A549 (cell line): ENCODE data around the gene SRP9.
"Not testable (repeated sequence)": the region's sequence is repeated elsewhere in the genome, so short reads cannot be mapped to it uniquely, and the experiment has no call there.

Experiments
- CHD4 ChIP-seq: fragments of 200-600 bp; sonication (generic); IDR thresholded peaks from 2 replicates; pipeline ENCODE4 v1.6.1; 2016; ENCODE audit warnings: antibody characterized with exemption, mild to moderate bottlenecking, borderline replicate concordance
- CTCF ChIP-seq: fragments of >200 bp; sonication (Bioruptor Twin); formaldehyde crosslinking; IDR thresholded peaks from 3 replicates; pipeline ENCODE4 v1.5.1; 2016
- EHMT2 ChIP-seq: fragments of 200-600 bp; sonication (generic); IDR thresholded peaks from 2 replicates; pipeline ENCODE4 v1.6.1; 2016; ENCODE audit warnings: antibody characterized with exemption, low read depth, mild to moderate bottlenecking, moderate library complexity
- EP300 ChIP-seq, 2 experiments: fragments of >200 bp; sonication (Bioruptor Twin); formaldehyde crosslinking; IDR thresholded peaks; 2 replicates in 1 of 2; 3 replicates in 1 of 2; pipeline ENCODE4 v1.6.1; 2016 to 2017
- HOXA7 ChIP-seq: fragments of 250-450 bp; sonication (Bioruptor Pico); IDR thresholded peaks from 2 replicates; pipeline ENCODE4 v1.5.0; 2020; ENCODE audit warnings: mild to moderate bottlenecking, moderate library complexity
- MAFK ChIP-seq: fragments of 450-650 bp; IDR thresholded peaks from 2 replicates; pipeline ENCODE4 v1.6.1; 2014; ENCODE audit not compliant: partially characterized antibody
- MYC ChIP-seq: IDR thresholded peaks from 2 replicates; pipeline ENCODE4 v1.6.1; 2012; ENCODE audit warnings: mild to moderate bottlenecking, inconsistent platforms, low read length, improper control_type of control experiment, borderline replicate concordance
- POLR2A ChIP-seq: IDR thresholded peaks from 2 replicates; pipeline ENCODE4 v1.6.1; 2012; ENCODE audit warnings: mild to moderate bottlenecking, low read length
- RAD21 ChIP-seq, 2 experiments: fragments of >200 bp in 1 of 2; sonication (Bioruptor Twin) in 1 of 2; formaldehyde crosslinking in 1 of 2; IDR thresholded peaks in 1 of 2; conservative IDR thresholded peaks in 1 of 2; 2 replicates in 1 of 2; 3 replicates in 1 of 2; pipeline ENCODE4 v1.6.1; 2012 to 2018; ENCODE audit warnings: inconsistent platforms in 1 of 2
- RARB ChIP-seq: fragments of 250-450 bp; sonication (Bioruptor Pico); IDR thresholded peaks from 2 replicates; pipeline ENCODE4 v1.8.0; 2021; ENCODE audit warnings: mild to moderate bottlenecking, moderate library complexity

GRCh38 chr1:225836296-225836695, 58.7 kb downstream of the SRP9 start:
- not testable (repeated sequence) for TF ChIP-seq POLR2A; CTCF; EP300 (IDR thresholded peaks at IDR 0.05); MYC; EHMT2; HOXA7 (CRISPR knock-in tag); RARB (CRISPR knock-in tag); MAFK; RAD21 (conservative IDR thresholded peaks at IDR 0.05 in 1 of 2, IDR thresholded peaks at IDR 0.05 in 1 of 2); CHD4
